Heart left ventricle (tissue), 13 donors: ENCODE measurements around the gene SCAMP4.

ENCODE experiments used
- POLR2A ChIP-seq, 2 donors: fragments of 450-650 bp; IDR thresholded peaks; one replicate each; pipeline ENCODE4 v1.6.1; 2017; ENCODE audit warnings: antibody characterized with exemption in 2 of 2, mild to moderate bottlenecking in 2 of 2, moderate library complexity in 2 of 2
- TF ChIP-seq, protein P1 (sequence below), 12 donors: fragments of 200-600 bp; sonication (generic) in 4 of 12; IDR thresholded peaks; one replicate each; pipeline versions ENCODE4 v1.5.0 to v1.8.0; 2018 to 2022; ENCODE audit warnings: antibody characterized with exemption in 12 of 12, mild to moderate bottlenecking in 5 of 12
- donor health status: ischemic (EF 13 %, LVEDD 7.1; RV severe dilation, severe dysfunction).
- donor health status: DM: no; HTN: yes; CAD: no.
- donor health status: DM: no; HTN: no; CAD: no.
- donor health status: ischemic (EF 25% LVEDD 6.9; RV normal size, moderate dysfunction).
- donor health status: ischemic (EF 25% LVEDD 5.7; RV mildly dilated, moderate dysfunction).
- donor health status: ischemic (EF 35%, LVEDD 5.7; RV mildly dilated, moderate dysfunction).
- donor health status: nonischemic (EF 11% LVEDD 7.7; RV severe dilation, severe dysfunction).
- donor health status: DM: yes; HTN: yes; CAD: no.
- donor health status: PGD.
- donor health status: ischemic (EF 29% LVEDD 5.4; RV normal size, mild dysfunction).
- donor health status: nonischemic (EF 23%, LVEDD 6.1; RV moderate dilation, normal function).

DNA sequence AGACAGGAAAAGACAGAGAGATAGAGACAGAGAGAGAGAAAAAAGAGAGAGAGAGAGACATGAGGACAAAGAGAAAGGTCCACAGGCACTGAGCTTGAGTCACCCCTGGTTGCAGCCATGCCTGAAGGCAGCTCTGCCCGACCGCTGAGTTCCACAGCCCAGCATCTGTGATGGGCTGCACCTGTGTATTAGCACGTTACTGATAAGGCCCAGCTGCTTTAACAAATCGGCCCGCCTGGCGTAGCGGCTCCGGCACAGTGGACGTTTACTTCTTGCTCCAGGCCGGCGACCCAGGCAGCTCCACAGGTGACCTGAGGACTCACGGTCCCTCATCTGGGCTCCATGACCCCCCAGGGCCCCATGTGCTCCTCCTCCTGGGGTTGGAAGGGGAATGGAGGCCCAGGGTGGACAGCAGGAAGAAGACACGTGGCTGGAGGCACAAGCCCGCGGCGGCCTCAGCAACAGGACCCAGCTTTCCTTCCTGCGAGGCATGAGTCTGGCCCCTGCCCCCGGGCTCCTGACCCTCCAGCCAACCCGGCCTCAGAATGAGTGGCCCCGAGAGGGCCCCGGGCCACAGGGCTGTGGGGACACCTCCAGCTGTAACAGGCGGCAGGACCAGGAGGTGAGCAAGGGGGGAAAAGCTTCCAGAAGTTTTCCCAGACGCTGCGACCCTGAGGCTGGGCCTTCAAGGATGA, 31.9 kb downstream of the SCAMP4 start:
- TF ChIP-seq POLR2A (IDR thresholded peaks at IDR 0.05) = no peak
- TF ChIP-seq, protein P1, sequence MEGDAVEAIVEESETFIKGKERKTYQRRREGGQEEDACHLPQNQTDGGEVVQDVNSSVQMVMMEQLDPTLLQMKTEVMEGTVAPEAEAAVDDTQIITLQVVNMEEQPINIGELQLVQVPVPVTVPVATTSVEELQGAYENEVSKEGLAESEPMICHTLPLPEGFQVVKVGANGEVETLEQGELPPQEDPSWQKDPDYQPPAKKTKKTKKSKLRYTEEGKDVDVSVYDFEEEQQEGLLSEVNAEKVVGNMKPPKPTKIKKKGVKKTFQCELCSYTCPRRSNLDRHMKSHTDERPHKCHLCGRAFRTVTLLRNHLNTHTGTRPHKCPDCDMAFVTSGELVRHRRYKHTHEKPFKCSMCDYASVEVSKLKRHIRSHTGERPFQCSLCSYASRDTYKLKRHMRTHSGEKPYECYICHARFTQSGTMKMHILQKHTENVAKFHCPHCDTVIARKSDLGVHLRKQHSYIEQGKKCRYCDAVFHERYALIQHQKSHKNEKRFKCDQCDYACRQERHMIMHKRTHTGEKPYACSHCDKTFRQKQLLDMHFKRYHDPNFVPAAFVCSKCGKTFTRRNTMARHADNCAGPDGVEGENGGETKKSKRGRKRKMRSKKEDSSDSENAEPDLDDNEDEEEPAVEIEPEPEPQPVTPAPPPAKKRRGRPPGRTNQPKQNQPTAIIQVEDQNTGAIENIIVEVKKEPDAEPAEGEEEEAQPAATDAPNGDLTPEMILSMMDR (IDR thresholded peaks at IDR 0.05) = no peak
